DND-41 (cell line): ENCODE data around the gene TRDMT1.

ENCODE experiments used
- ATAC-seq: fragments of 200-7000 bp; cut with Tn5 transposase; 3 replicates; pipeline ENCODE4 v1.9.1; 2021; ENCODE audit warnings: low read depth; ENCODE audit not compliant: insufficient read depth
- DNase-seq: peaks from one replicate; pipeline ENCODE4 v3.0.0-alpha.2; 2020
- H2AFZ ChIP-seq: 2 replicates; pipeline ENCODE4 v1.6.0; 2012; ENCODE audit warnings: low read depth, low read length
- H3K27ac ChIP-seq: 2 replicates; pipeline ENCODE4 v1.5.1; 2012; ENCODE audit warnings: low read length, inconsistent platforms
- H3K27me3 ChIP-seq: fragments of 200-600 bp; sonication (generic); 2 replicates; pipeline ENCODE4 v1.6.0; 2012; ENCODE audit warnings: low read length, mild to moderate bottlenecking, inconsistent platforms; ENCODE audit not compliant: insufficient read depth, poor library complexity
- H3K36me3 ChIP-seq: 2 replicates; pipeline ENCODE4 v1.5.1; 2012; ENCODE audit warnings: low read length, inconsistent platforms; ENCODE audit not compliant: insufficient read depth
- H3K4me1 ChIP-seq: 2 replicates; pipeline ENCODE4 v1.5.1; 2012; ENCODE audit warnings: mild to moderate bottlenecking, low read length; ENCODE audit not compliant: insufficient read depth
- H3K4me2 ChIP-seq: 2 replicates; pipeline ENCODE4 v1.6.0; 2012; ENCODE audit warnings: mild to moderate bottlenecking, moderate library complexity, low read length, inconsistent platforms; ENCODE audit not compliant: insufficient read depth
- H3K4me3 ChIP-seq, 2 experiments: fragments of 200-600 bp in 1 of 2; shearing (Covaris generic) in 1 of 2; 2 replicates each; pipeline ENCODE4 v1.5.1; 2012 to 2016; ENCODE audit warnings: inconsistent platforms in 2 of 2, low read length in 2 of 2, mild to moderate bottlenecking in 2 of 2, low read depth in 1 of 2, moderate library complexity in 1 of 2
- H3K79me2 ChIP-seq: 2 replicates; pipeline ENCODE4 v1.6.0; 2012; ENCODE audit warnings: low read length, inconsistent platforms; ENCODE audit not compliant: insufficient read depth
- H3K9ac ChIP-seq: 2 replicates; pipeline ENCODE4 v1.6.0; 2012; ENCODE audit warnings: low read depth, mild to moderate bottlenecking, inconsistent platforms, low read length, moderate library complexity
- H3K9me3 ChIP-seq: 2 replicates; pipeline ENCODE4 v1.5.1; 2012; ENCODE audit warnings: low read length, moderate library complexity, mild to moderate bottlenecking, inconsistent platforms; ENCODE audit not compliant: insufficient read depth, severe bottlenecking
- H4K20me1 ChIP-seq: 2 replicates; pipeline ENCODE4 v1.6.0; 2012; ENCODE audit warnings: low read length; ENCODE audit not compliant: insufficient read depth
- EZH2 ChIP-seq: IDR thresholded peaks from 3 replicates; pipeline ENCODE4 v1.6.1; 2012; ENCODE audit warnings: borderline replicate concordance, low read depth, mild to moderate bottlenecking, moderate library complexity, low read length, inconsistent platforms; ENCODE audit not compliant: severe bottlenecking
- TF ChIP-seq, protein P1 (sequence below): IDR thresholded peaks from 2 replicates; pipeline ENCODE4 v1.5.1; 2012; ENCODE audit warnings: borderline replicate concordance, low read length, moderate library complexity, mild to moderate bottlenecking; ENCODE audit not compliant: poor library complexity, severe bottlenecking; ENCODE audit errors: extremely low read depth

TRDMT1 gene

DNA sequence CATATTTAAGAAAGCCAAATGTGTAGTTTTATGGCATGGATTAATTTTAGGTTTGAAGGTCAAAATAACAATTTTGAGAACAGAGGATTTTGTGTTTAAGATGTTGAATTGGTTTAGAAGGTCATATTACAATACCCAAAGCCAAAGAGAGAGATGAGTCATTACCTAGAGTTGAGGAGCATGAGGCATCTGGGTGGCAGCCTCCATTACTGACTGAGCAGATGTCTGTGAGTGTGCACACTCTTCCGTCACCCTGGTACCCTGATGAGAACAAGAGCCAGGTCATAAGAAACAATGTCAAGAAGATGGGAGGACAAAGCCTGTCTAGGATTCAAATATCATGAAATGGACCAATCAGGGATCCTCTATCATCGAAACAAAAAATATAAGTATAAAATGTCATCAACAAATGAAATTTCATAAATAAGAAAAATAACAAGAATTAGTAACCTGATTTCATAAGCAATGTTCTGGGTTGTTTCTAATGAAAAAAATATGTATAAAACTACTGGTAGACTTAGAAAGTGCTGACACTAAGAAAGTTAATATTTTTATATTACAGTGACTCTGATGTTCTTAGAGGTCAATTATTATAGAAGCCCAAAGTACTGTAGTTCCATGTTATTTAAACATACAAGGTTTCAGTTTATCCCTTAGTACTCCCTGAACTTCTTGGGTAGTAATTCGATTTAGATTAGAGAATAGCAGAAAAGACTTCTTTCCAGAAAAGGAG is 91.8 kb downstream of the TRDMT1 start:
- Histone ChIP-seq H3K4me2 (no peak overlapping the region), H3K79me2 (no peaks in the 10 kb centered on the region), H3K27ac (no peak overlapping the region), H3K27me3 (no peaks in the 10 kb centered on the region), H4K20me1 (no peaks in the 10 kb centered on the region), H3K9ac (no peak overlapping the region), H3K4me3 (no peak overlapping the region), H2AFZ (no peak overlapping the region), H3K36me3 (no peaks in the 10 kb centered on the region), H3K4me1 (no peaks in the 10 kb centered on the region), H3K9me3 (no peaks in the 10 kb centered on the region)
- ATAC-seq (no peak; the same call in 2 of the 3 replicates), DNase-seq (no peak)
- TF ChIP-seq, protein P1, sequence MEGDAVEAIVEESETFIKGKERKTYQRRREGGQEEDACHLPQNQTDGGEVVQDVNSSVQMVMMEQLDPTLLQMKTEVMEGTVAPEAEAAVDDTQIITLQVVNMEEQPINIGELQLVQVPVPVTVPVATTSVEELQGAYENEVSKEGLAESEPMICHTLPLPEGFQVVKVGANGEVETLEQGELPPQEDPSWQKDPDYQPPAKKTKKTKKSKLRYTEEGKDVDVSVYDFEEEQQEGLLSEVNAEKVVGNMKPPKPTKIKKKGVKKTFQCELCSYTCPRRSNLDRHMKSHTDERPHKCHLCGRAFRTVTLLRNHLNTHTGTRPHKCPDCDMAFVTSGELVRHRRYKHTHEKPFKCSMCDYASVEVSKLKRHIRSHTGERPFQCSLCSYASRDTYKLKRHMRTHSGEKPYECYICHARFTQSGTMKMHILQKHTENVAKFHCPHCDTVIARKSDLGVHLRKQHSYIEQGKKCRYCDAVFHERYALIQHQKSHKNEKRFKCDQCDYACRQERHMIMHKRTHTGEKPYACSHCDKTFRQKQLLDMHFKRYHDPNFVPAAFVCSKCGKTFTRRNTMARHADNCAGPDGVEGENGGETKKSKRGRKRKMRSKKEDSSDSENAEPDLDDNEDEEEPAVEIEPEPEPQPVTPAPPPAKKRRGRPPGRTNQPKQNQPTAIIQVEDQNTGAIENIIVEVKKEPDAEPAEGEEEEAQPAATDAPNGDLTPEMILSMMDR: no peak
- no peak for TF ChIP-seq EZH2

DNA sequence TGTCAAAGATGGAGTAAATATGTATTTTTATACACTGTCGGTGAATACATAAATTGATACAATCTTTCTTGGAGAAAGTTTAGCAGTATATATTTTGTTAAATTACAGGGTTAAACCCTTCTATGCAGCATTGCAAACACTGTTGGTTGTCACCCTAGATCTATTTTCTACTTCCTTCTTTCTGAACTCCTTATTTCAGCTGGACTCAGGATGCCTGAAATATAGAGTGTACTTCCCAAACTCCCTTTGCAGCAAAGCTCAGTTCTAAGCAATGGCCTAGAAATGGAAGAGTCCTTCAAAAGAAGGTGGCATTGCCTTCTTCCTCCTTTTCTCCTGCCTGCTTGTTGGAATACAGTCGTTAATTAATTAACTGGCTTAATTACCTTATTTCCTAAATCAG is 92.4 kb downstream of the TRDMT1 start:
- no peaks in the 10 kb centered on the region for H3K9me3 ChIP-seq
- no peaks in the 10 kb centered on the region for H3K4me1 ChIP-seq
- no peak overlapping the region for H2AFZ ChIP-seq
- ATAC-seq (no peak), DNase-seq (no peak)
- H3K9ac ChIP-seq: no peak overlapping the region
- H3K4me3 ChIP-seq: no peak overlapping the region
- H3K27me3 ChIP-seq: no peaks in the 10 kb centered on the region
- H3K36me3 ChIP-seq: no peaks in the 10 kb centered on the region
- no peaks in the 10 kb centered on the region for H3K79me2 ChIP-seq
- no peak overlapping the region for H3K4me2 ChIP-seq
- no peak for TF ChIP-seq EZH2
- TF ChIP-seq, protein P1: no peak
- H3K27ac ChIP-seq: no peak overlapping the region
- no peaks in the 10 kb centered on the region for H4K20me1 ChIP-seq

DNA sequence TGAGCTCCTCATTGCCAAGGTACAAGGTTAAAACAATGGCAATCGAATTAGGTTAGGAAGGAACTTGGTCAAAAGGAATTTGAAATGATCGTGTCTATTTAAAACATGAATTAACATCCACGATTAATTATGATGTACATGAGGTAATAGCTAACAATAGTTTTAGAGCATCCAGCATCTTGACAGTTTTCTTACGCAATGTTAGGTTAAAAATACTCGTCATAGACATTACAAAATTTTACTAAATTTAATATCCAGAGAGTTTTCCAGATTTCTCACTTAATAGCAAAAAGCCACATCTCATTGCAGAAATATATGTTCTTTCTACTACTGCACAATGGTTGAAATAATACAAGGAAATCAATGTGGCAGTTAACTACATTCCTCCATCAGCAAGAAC is 94.5 kb downstream of the TRDMT1 start:
- DNase-seq: no peak
- Histone ChIP-seq H3K4me3 (no peak overlapping the region), H3K27me3 (no peaks in the 10 kb centered on the region), H3K36me3 (no peaks in the 10 kb centered on the region), H4K20me1 (no peaks in the 10 kb centered on the region), H2AFZ (no peak overlapping the region), H3K27ac (no peak overlapping the region), H3K4me1 (no peaks in the 10 kb centered on the region), H3K9ac (no peak overlapping the region), H3K79me2 (no peaks in the 10 kb centered on the region), H3K9me3 (no peaks in the 10 kb centered on the region), H3K4me2 (no peak overlapping the region)
- TF ChIP-seq, protein P1: no peak
- TF ChIP-seq EZH2: no peak
- ATAC-seq: no peak
